GM19463 (cell line): ENCODE data around the gene NTSR2.

ENCODE experiments used
- ATAC-seq: cut with Tn5 transposase; IDR thresholded peaks from one replicate; pipeline ENCODE4 v1.9.1; 2021; ENCODE audit warnings: mild to moderate bottlenecking, moderate library complexity; ENCODE audit not compliant: unreplicated experiment

Gene NTSR2

DNA sequence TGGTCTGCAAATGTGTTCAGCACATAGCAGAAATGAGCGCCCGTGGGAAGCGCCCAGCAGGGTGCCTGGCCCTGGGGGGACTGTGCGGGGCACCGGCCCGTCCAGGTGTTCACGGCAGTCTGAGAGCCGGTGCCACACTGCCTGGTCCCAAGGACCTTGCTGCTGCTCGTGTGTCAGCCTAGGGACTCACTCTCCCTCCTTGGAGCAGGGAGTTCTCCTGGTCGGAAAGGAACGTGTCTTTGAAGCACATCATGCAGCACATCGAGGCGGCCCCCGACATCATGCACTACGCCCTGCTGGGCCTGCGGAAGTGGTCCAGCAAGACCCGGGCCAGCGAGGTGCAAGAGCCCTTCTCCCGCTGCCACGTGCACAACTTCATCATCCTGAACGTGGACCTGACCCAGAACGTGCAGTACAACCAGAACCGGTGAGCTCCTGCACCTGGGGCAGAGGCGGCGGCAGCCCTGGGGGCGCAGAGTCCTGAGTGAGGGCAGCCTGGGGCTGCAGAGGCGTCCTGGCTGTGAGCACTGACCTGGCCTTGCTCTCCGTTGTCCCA lies 36.0 kb downstream of the NTSR2 start:
- ATAC-seq, result no peak

DNA sequence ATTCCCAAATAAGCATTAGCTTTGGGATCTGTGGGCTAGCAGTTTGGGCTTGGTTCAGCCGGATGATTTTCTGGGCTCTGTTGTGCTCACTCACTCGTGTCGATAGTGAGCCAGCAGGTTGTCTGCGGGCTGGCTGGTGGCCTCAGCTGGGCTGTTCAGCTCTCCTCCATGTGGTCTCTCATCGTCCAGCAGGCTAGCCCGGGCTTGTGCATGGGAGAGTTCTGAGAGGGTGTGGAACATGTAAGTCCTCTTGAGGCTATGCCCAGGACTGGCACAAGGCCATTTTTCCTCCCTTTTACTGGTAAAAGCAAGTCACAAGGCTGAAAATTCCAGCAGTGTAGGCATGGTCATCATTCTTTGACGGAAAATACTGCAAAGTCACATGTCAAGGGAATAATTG lies 38.5 kb downstream of the NTSR2 start:
- ATAC-seq, result no peak

DNA sequence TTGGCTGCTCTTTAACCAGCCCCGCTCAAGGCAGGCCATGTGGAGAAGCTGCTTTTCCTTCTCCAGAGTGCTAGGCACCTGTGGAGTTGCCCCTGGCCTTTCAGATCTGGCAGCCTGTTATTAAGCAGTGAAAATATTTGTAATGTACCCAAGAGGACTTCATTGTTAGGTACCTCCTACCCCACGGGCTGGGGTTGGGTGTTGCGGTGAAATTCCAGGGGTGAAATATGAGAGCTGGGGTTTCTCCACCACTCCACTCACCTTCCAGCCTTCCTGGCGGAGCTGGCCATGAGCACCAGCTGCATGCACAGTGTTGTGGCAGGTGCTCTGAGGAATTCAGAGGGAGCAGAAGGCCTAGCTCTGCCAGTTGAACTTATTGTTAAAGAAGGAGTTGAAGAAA lies 39.1 kb downstream of the NTSR2 start:
- no peak for ATAC-seq

DNA sequence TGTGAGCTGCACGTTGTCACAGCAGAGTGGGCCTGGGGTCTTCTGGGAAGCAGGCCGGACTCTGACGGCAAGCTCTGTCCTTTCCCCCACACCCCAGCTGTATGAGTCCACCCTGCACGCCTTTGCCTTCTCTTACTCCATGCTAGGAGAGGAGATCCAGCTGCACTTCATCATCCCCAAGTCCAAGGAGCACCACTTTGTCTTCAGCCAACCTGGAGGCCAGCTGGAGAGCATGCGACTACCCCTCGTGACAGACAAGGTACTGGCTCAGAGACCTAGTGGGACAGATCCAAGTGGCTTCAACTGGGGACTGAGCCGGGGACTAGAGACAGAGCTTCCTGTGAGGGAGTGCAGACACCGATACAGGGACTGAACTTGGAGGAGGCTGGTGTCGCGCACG lies 40.1 kb downstream of the NTSR2 start:
- no peak for ATAC-seq

DNA sequence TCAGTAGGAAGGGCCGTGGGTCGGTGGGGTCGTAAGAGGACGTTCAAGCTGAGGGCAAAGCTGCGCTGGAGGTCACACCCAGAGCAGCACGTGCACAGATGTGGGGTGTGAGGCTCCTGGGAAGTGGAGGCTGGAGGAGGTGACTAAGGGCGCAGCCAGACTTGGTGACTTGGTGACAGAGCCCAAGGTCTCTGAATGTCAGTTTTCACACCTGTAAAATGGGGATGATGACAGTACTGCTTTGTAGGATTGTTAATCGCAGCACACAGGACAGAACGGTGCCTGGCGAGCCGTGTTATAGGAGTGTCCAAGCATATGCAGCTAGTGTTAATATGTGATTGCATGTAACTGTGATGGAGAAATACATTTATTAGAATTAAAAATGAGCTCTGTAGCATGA lies 40.8 kb downstream of the NTSR2 start:
- ATAC-seq, result no peak

DNA sequence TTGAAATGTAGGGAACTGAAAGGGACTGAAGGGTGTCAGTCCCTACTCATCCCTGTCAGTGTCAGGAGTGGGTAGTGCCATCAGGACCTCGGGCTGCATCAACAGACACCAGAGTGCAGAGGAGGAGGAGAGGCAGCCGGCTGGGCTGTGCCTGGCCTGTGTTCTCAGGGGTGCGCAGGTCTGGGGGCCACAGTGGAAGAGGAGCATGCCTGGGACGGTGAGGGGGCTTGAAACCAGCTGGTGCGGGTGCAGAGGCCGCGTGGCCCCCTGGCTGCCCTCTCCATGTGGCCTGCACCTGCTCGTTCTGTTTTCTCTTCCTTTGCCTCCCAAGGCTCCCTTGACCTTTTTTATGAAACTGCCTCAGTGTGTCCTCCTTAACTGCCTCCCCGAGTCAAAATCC lies 41.3 kb downstream of the NTSR2 start:
- ATAC-seq, result no peak

DNA sequence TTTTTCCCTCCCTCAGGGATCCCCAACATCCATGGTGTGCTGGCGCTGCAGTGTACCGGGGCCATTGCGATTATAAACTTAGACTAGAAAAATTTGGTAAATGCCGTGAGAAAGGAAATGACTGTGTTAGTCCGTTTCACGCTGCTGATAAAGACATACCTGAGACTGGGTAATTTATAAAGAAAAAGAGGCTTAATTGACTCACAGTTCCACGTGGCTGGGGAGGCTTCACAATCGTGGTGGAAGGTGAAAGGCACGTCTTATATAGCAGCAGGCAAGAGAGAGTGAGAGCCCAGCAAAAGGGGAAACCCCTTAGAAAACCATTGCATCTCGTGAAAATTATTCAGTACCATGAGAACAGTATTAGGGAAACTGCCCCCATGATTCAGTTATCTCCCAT lies 44.3 kb downstream of the NTSR2 start:
- no peak for ATAC-seq

DNA sequence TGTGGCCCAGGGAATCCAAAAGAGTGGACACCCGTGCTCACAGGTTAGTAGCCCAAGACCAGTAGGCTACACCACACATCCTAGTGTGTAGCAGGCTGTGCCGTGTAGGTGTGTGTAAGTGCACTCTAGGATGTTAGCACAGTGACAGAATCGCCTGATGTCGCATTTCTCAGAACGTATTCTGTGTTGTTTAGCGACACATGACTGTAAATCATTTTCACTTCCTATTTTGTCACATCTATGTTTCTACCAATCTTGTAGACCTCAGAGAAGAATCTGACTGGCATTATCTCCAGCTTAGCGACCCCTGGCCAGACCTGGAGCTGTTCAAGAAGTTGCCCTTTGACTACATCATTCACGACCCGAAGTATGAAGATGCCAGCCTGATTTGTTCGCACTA lies 45.1 kb downstream of the NTSR2 start:
- ATAC-seq, result no peak

DNA sequence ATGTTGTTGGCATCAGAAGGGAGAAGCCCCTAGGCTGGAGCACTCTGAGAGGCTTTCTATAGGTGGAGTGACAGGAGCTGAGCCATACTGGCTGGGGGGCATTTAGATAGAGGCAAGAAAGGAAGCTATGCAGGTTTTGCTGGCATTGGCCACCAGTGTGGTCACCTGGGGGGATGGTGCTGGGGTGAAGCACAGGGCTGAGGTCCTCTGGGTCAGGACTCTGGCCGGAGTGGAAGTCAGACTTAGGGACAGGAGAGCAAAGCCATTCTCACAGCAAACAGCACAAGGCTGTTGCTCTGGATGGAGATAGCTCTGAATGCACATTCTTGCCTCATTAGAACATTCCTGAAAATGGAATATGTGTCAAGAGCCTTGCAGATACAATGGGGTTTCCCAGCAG lies 47.4 kb downstream of the NTSR2 start:
- ATAC-seq, result no peak

DNA sequence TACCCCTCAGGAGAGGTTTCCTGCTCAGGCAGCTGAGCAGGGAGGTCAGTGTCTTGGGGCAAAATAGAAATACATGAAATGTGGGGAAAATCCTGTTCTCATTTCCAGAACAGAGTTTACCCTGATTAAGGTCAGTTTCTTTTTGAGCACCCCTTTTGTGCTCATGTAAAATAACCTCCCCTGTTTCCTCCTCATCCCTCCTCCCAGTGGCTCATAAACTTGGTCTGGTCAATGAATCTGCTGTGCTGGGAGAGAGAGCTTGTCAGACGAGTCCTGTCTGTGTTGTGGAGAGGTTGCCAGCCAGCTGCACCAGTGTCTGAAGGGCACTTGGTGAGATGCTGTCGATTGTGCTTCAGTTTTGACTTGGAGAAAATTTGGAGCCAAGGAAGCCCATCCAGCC lies 48.6 kb downstream of the NTSR2 start:
- no peak for ATAC-seq

DNA sequence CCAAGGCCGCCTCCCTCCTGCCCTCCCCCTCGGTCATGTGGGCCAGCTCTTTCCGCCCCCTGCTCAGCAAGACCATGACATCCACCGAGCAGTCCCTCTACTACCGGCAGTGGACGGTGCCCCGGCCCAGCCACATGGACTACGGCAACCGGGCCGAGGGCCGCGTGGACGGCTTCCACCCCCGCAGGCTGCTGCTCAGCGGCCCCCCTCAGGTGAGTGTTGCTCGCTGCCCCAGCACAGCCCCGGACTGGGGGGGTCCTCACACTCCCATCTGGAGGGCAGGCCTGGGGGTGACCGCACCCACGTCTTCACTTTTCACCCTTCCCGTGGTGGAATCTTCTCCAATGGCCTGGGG lies 51.3 kb downstream of the NTSR2 start:
- ATAC-seq, result no peak

DNA sequence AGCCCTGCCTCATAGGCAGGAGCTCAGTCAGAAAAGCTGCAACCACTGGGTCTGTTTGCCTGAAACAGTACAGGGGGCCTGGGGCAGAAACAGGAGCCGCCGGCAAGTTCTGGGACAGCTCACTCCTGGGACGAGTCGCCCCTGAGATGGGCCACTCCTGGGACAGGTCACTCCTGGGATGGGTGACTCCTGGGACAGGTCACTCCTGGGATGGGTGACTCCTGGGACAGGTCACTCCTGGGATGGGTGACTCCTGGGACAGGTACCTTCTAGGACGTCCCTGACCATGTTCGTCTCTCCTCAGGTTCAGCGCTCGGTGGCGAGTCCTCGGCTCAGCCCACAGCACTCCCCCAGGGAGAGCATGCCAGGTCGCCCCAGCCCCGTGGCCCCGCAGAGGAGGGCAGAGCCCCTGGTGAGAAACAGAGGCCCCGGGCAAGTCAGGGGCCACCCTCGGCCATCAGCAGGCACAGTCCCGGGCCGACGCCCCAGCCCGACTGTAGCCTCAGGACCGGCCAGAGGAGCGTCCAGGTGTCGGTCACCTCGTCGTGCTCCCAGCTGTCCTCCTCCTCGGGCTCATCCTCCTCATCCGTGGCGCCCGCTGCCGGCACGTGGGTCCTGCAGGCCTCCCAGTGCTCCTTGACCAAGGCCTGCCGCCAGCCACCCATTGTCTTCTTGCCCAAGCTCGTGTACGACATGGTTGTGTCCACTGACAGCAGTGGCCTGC lies 51.8 kb downstream of the NTSR2 start:
- no peak for ATAC-seq

DNA sequence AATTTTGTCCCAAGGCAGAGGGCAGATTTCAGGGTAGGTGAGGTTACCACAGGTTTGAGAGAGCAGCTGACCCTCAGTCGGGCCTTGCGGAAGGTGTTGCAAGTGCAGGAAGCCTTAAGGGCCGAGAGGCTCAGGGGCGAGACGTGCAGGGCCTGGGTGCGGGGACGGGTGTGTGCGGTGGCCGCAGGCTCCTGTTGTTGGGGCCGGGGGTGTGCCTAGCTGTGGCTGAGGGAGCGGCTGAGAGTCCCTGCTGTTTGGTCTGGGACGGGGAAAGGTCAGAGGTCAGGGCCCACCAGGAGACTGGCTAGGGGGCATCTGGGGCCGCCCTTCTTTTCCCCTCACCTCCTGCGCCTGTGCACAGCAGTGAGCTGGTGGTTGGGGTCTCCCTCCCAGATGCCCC lies 52.5 kb downstream of the NTSR2 start:
- no peak for ATAC-seq

DNA sequence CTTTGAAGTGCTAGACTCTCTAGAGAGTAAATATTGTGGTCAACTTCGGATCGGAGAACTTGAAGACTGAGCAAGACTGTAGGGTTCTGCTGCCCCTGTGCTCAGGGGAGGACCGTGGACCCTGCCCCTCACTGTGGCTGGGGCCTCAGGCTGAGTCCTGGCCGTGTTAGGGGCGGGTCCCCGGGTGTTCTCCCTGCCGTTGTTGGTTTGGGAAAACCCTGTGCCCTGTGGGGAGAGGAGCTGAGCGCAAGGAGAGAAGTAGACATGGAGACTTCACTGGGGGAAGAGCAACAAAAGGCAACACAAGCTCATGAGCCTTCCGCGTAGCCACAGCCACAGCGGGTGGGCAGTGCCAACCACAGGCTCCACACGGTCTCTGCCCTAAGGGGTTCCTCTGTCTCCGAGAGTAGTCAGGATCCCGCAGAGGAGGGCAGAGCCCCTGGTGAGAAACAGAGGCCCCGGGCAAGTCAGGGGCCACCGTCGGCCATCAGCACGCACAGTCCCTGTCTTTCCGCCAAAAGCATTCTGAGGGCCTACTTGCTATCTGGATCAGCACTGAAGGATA lies 53.1 kb downstream of the NTSR2 start:
- no peak for ATAC-seq

DNA sequence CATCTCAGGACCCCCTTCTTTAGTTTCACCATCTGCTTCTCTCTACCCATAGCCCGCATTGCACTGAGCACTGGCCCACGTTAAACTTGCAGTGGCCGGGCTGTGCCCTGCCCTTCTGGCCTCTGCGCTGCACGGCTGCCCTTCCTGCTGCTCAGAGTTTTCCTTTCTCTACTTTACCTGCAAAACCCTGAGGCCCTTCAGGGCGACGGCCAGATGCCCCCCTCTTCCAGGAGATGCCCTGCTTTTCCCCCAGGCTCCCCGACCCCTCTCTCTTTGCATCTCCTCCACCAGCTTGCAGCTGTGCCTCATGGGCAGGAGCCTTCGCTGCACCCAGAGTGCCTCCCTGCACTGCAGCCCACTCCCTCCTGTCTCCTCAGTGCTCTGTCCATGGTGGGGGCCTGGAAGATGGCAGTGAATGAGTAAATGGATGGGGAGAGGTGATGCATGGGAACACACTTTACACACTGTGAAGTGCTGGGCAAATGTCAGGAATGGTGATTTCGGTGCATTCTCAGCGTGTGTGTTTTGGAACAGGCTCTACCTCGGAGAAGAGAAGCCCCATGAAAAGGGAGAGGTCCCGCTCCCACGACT lies 53.8 kb downstream of the NTSR2 start:
- no peak for ATAC-seq

DNA sequence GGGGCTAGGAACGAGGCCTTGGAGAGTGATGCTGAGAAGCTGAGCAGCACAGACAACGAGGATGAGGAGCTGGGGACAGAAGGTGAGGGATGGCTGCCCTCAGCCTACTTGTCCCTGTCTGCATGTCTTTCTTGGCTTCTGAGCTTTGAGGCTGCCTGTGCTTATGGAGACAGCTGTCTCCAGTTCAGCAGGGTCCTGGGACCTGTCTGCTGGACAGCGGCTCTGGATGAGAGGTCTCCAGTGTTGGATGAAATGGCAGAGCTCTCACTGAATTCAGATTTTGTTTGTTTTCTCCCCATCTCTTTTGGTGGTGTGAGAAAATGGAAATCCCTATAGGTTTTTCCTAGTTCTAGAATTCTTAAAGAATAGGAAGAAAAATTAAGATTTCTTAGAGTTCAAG lies 54.8 kb downstream of the NTSR2 start:
- no peak for ATAC-seq

DNA sequence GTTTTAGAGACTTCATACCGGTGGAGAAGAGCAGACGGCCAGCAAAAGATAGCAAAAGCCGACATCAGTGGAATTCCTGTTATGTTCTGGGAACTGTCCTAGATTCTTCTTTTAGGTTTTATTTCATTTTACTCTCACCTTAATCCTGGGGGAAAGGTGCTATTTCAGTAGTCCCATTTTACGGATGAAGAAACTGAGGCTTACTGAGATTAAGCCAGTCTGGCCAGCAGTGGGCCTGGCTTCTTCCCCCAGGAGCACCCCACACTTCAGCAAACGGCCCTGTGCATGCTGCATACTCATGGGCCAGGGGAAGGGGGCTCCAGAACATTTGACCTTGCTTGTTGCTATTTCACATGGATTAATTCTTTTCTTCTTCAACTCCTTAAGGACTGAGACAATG lies 56.7 kb downstream of the NTSR2 start:
- no peak for ATAC-seq

DNA sequence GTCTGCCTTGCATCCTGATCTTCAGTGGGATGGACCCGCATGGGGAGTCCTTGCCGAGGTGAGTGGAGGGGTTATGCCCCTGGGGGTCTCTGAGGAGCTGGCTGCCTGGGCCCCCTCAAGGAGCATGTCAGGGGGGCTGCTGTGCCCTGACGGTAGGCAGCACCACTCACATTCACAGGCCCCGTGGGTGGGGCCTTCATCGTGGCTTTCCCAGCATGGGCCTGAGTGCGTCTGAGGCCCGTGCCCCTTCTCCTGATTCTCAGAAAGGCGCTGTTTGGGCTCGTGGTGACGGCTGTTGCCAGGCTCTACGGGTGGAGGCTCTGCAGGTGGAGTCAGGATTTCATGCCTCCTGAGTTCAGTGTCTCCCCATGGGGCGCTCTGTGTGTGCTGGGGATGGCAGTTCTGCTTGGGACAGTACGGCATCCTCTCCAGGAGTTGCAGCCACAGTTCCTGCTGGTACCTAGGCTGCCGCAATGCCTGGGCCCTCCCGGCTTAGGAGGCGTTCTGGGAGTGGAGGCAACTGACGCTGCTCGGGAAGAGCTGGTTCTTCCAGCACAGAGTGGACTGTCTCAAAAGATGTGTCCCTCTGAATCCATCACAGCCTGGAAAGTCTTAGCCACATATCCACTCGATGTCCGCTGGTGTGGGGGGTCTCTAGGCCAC lies 57.3 kb downstream of the NTSR2 start:
- no peak for ATAC-seq

DNA sequence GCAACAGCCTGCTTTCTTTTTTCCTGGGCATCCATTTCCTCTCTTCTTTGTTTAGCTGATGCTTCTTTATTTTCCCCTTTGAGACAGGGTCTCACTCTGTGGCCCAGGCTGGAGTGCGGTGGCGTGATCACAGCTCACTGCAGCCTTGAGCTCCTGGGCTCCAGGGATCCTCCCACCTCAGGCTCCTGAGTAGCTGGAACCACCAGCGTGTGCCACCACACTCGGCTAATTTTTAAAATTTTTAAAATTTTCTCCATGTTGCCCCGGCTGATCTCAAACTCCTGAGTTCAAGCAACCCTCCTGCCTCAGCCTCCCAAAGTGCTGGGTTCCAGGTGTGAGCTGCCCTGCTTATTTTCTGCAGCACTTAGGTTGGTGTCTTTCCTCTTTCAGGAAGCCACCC lies 58.7 kb downstream of the NTSR2 start:
- ATAC-seq, result no peak

DNA sequence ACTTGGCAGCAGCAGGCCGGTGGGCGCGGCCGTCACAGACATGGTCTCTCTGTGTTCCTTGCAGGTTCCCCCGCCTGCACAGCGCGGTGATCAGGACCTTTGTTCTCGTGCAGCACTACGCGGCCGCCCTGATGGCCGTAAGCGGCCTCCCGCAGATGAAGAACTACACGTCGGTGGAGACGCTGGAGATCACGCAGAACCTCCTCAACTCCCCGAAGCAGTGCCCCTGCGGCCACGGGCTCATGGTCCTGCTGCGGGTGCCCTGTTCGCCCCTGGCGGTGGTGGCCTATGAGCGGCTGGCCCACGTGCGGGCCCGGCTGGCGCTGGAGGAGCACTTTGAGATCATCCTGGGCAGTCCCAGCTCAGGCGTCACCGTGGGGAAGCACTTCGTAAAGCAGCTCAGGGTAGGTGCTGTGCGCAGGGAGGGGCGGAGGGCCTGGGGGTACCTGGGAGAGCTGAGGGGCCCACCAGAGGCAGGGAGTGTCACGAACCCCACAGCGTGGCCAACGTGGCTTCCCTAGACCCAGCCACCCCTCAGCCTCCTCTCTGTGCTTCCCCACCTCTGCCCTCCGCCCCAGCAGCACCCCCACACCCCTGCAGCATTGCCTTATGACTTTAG lies 59.3 kb downstream of the NTSR2 start:
- ATAC-seq, result no peak
